Measurements from ENCODE around the gene PLGLB1.
"Not testable (repeated sequence)": the region's sequence is repeated elsewhere in the genome, so short reads cannot be mapped to it uniquely, and the experiment has no call there.

GRCh38 chr2:87019053-87019452 is 2.6 kb downstream of the PLGLB1 start:
- TF ChIP-seq CTCF, POLR2A (IDR thresholded peaks at IDR 0.05): not testable (repeated sequence)

All from esophagus squamous epithelium (tissue), 4 donors.